Kidney glomerular epithelial cell (primary cell): Measurements from ENCODE around the gene SERPINE2.
A peak's percentile ranks its signal among the peaks of the same experiment; 100 is the strongest.
"Not testable (repeated sequence)": the region's sequence is repeated elsewhere in the genome, so short reads cannot be mapped to it uniquely, and the experiment has no call there.

Experiments used
- DNase-seq: peaks from one replicate; lab custom pipeline; 2025; lab: John Stamatoyannopoulos, UW

Gene SERPINE2

GRCh38 chr2:223941579-223942277 lies 97.4 kb downstream of the SERPINE2 start:
- peak; percentile 34 for DNase-seq

- not testable (repeated sequence) for DNase-seq
These were observed 99.6 kb downstream of the SERPINE2 start for GRCh38 chr2:223939438-223939837.

GRCh38 chr2:223937535-223937934 lies 101.6 kb downstream of the SERPINE2 start:
- DNase-seq, result no peak

- DNase-seq, result no peak
These were observed 102.2 kb downstream of the SERPINE2 start for GRCh38 chr2:223936862-223937326.

GRCh38 chr2:223935459-223936125 lies 103.5 kb downstream of the SERPINE2 start:
- no peak for DNase-seq

GRCh38 chr2:223934870-223935269 lies 104.2 kb downstream of the SERPINE2 start:
- no peak for DNase-seq

GRCh38 chr2:223932816-223933800 lies 106.0 kb downstream of the SERPINE2 start:
- DNase-seq, result no peak

GRCh38 chr2:223930103-223930976 lies 108.7 kb downstream of the SERPINE2 start:
- no peak for DNase-seq

- no peak for DNase-seq
These were observed 109.4 kb downstream of the SERPINE2 start for GRCh38 chr2:223929571-223930102.

GRCh38 chr2:223928113-223929006 lies 110.7 kb downstream of the SERPINE2 start:
- DNase-seq, result no peak

- no peak for DNase-seq
These were observed 114.0 kb downstream of the SERPINE2 start for GRCh38 chr2:223925106-223925505.
